Measurements from ENCODE around the gene EXOC6. TPM values are rescaled to one million over a fixed set of nuclear protein-coding genes. Genes with fewer than 3 reads are reported as not detected.

The EXOC6 gene, protein sequence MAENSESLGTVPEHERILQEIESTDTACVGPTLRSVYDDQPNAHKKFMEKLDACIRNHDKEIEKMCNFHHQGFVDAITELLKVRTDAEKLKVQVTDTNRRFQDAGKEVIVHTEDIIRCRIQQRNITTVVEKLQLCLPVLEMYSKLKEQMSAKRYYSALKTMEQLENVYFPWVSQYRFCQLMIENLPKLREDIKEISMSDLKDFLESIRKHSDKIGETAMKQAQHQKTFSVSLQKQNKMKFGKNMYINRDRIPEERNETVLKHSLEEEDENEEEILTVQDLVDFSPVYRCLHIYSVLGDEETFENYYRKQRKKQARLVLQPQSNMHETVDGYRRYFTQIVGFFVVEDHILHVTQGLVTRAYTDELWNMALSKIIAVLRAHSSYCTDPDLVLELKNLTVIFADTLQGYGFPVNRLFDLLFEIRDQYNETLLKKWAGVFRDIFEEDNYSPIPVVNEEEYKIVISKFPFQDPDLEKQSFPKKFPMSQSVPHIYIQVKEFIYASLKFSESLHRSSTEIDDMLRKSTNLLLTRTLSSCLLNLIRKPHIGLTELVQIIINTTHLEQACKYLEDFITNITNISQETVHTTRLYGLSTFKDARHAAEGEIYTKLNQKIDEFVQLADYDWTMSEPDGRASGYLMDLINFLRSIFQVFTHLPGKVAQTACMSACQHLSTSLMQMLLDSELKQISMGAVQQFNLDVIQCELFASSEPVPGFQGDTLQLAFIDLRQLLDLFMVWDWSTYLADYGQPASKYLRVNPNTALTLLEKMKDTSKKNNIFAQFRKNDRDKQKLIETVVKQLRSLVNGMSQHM
- total RNA-seq (ENCODE audit: insufficient read depth, low replicate concordance) = 43.8 TPM

DNA sequence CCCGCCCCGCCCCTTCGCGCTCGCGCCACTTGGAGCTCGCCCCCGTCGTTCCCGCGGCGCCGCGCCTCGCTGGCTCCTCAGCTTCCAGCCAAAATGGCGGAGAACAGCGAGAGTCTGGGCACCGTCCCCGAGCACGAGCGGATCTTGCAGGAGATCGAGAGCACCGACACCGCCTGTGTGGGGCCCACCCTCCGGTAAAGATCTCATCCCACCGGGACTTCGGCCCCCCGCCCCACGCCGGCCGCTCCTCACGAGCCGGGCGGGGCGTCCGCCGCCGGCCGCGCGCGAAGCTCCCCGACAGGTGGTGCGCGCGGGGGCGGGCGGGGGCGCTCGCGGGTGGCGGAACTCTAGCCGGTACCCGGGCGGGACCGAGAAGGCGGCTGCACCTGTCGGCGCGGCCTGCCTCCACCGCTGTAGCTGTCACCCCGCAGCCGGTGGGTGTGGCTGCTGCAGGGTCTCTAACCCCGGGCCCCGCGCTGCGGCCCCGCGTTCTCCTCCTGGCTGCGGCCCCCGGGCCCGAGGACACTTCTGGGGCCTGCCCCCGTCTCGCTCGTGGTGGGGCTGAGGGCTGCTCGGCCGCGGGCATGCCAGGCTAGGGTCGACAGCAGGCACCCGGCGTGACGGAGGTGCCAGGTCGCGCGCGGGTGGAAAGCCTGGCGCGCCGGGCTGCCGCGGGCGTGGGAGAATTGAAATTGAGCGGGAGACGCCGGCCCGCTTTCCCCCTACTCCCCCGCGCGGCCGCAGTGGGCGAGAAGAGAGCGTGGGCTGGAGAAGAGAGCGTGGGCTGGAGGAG is at the start of gene EXOC6:
Gene EXOC6, plus strand, starts transcription at position 80 of the 793 bp plus-strand sequence. Its CDS starts 14 bp downstream, at position 94.
- peak; percentile 82 for DNase-seq (ENCODE audit: low spot score)

DNA sequence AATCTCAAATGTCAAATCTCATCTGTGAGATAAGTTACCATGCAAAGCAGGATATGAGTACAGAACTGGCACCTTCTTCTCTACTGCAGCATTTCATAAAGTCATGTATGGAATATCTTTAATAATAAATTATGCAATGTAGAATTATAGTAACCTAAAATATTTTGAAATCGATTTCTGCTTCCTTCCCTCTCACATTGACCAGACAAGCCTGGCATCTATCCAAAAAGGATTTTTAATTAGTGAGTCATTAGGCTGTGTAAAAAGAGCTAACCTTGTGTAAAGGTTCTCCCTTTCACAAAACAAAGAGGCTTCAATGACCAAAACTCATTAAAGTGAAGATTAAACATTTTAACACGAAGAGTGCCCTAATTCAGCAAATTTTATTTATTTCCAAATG is 48.8 kb upstream of the EXOC6 start:
- DNase-seq (ENCODE audit: low spot score) = no peak

DNA sequence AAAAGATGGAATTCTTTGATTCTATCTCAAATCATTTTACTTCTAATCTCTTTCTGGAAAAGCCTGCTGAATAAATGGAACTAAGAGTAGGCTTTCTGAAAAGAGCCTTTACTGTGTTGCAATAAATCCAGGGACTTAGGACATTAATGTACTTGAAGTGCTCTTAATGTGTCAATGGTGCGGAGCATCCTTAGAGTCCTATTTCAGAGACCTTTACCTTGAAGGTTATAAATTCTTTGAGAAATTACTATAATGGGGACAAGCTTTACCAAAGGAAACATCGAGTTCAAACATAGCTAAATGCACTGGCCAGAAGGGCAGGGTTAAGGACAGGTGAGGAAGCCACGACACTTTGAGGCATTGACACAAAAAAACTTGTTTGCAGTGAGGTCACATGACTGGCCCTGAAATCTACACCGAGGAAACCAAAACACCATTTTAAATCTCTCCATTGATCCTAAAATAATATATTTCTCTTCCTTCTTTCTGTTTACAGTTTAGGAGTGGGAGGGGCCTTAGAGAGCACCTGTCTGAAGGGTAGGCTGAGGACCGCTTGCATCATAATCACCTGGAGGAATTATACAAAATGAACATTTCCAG is 48.1 kb upstream of the EXOC6 start:
- DNase-seq (ENCODE audit: low spot score) = no peak

DNA sequence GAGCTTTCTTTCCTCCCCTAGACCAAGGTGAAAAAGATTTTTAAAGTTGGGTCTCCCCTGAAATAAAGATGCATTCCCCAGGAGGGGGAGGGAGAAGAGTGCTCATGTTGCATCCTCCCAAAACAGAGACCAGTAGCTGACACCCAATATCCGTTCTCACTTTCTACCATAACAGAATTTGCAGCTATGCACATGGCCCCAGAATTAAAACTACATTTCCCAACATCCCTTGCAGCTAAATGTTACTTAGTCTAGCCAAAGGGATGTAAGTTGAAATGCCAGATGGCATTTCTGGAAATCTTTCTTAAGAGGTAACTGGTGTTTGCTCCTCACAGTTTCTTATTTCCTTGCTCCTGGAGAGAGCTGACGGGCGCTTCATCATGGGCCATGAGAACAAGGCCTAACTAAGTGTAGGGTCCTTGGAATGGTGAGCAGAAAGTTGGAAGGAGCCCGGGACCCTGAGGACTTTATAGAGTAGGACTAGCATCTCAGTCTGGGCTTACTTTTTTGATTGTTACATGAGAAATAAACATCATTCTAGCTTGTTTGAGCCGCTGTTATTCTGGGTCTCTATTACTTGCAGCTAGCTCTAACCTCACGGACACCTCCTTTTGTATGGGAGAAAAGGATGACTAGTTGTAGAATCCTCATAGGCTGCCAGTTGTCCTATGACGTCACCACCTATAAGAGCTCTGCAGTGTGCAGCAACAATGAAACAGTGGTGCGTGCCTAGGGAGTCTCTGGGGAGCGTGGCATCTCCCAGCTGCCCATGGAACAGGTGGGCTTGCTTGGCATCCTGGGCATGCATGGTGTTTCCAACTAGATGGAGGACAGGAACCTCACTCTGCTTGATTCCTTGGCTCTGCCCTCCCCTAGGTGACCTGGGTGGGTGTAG is 46.1 kb upstream of the EXOC6 start:
- no peak for DNase-seq (ENCODE audit: low spot score)

DNA sequence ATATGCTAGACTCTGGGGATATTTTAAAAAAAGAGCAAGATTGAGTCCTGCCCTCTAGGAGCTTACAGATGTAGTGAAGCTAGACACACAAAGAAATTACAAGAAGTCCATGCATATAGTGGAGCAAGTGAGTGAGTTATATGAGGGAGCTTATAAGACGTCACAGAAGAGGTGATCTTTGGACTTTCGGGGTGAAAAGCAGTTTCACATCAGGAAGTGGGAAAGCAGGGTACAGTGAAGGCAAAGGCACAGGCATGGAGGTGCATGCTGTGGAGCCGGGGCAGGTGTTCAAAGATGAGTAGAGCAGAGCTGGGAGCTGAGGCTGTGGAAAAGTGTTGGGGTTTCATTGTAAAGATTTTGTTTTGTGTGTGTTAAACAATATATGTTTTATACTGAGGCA is 38.5 kb upstream of the EXOC6 start:
- no peak for DNase-seq (ENCODE audit: low spot score)

DNA sequence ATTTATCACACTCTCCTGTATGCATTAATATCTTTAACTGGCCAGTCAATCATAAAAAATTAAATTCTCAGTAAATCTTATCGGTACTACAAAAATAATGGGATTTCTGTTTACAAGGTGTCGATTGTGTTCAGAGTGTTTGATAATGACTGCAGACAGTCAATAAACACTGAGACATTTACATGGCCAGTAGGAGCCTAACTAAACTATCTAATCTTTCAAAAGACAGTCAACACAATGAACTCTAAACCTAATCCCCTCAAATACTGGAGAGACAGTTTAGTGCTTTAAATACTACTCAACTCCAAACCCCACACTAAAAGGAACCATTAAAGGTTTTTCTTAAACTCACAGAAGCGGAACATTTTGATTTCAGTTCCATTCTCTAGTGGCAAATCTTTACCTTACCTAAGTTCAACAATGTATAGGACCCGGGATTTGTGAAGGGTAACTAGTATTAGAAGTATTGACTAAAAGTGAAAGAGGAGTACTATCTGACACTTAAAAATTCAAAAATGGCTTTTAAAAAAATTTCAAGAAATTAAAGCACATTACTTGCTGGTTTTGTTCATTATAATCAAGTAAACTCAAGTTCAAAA is 37.3 kb upstream of the EXOC6 start:
- no peak for DNase-seq (ENCODE audit: low spot score)

DNA sequence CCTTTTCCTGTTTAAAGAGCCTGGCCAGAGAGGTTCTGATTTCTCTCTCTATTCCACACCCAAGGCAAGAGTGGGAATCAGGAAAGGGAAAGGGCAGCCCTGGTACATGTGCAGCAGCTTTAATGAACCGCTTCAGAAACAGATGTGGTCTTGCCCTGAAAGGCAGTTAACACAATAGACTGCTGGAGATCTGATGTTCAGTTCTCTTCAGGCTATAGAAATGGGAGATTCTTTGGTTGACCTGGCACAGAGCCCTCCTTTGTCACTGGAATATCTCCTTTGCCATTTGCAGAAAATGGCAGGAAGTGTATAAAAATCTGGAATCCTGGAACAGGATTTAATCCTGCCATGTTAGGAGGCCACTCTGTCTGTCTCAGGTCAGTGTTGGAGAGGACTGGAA is 36.3 kb upstream of the EXOC6 start:
- no peak for DNase-seq (ENCODE audit: low spot score)

DNA sequence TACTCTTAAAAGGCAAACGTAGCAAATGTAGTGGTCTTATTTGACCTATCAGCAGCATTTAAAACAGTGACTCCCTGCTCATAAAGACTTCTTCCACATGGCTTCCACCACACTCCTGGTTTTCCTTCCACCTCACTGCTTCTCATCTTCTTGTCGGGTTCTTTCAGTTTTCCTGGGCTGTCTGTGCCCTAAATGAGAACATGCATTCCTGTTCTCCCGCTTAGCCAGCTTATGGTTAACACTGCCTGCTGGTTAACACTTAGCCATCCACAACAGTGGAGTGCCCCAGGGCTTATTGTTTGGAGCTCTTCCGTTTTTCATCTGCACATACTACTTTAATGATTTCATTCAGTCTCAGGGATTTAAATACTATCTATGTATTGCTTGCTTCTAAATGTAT is 34.3 kb upstream of the EXOC6 start:
- no peak for DNase-seq (ENCODE audit: low spot score)

DNA sequence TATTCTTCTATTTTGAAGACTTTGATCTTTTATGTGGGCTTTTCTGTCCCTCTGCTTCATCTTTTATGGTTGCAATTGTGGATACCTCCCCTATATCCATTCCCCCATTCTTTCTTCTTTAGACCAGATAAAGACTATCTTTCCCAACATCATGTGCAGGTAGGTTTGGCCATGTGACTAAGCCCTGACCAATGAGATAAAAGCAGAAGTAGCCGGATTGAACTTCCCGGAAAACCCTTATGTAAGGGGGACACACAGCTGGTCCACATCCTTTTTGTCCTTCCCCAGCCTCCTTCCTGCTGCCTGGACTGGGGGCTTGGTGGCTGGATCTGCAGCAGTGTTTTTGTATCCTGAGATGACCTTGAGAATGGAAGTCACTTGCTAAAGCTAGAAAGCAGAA is 33.5 kb upstream of the EXOC6 start:
- no peak for DNase-seq (ENCODE audit: low spot score)

DNA sequence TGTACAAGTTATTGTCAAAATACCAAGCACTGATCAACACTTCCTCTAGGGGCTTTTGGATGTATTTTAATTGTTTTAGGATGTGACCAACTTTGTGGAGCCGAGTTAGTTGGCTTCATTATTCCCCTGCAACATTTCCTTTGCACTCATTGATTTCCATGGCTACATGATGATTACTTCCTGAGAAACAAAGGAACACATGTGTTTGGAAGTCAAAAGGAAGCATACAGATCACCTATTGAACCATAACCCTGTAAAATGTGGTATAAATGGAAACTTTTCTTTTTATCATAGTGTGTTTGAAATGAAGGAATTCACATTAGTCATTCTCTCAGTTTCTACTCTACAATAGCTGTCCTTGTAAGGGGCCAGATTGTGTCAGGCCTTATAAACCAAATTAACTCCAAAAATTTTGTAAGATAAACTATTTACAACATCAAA is 32.2 kb upstream of the EXOC6 start:
- peak; percentile 31 for DNase-seq (ENCODE audit: low spot score)

DNA sequence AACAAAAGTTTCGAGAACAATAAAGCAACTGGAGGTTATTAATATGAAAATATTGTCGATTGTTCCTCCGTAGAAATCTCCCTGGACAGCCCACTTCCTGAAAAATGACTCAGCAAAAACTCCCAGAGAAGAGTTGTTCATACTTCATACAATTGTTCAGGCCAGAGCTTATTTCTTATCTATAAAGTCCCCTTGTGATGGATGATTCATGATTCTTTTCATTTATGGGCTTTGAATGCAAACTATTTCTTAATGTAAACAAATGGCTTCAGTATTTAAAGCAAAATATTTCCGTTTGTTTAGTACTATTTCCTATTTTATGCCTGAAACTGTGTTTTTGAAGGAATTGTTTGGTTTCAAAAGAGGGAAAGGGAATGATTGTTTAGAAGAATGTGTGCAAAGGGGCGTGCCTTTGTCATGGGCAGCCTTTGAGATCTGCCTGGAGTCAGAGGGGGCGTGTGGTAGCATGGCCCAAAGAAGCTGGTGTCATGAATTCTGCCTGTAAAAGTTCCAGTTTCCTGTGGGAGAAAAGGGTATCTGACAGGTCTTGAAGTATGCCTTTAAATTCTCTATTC is 26.2 kb upstream of the EXOC6 start:
- DNase-seq (ENCODE audit: low spot score) = peak; percentile 72

DNA sequence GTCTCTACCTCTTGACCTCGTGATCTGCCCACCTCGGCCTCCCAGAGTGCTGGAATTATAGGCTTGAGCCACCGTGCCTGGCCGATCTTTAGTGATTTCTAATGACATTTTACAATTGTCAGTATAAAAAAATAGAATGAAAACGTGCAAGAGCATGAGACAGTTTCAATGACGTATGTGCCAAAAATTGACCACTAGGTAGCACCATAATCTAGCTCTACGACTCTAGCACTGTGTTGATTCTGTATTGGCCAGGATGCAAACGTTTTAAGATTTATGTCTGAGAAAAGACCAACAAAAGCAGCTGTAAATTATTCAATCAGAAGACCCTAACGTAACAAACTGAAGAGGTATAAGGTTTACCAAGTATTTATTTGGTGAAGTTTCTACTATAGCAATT is 25.4 kb upstream of the EXOC6 start:
- peak; percentile 24 for DNase-seq (ENCODE audit: low spot score)

DNA sequence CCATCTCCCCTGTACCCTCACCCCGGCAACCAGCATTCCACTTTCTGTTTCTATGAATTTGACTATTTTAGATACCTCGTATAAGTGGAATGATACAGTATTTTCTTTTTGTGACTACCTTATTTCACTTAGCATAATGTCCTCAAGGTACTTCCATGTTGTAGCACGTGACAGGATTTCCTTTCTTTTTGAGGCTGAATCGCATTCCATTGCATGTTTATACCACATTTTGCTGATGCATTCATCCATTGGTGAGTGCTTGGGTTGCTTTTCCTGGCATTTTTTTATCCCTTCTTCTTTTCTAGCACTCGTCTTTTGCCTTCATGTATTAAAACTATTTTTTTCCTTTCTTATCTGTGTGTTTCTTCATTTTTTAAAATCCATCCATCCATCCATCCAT is 22.3 kb upstream of the EXOC6 start:
- no peak for DNase-seq (ENCODE audit: low spot score)

DNA sequence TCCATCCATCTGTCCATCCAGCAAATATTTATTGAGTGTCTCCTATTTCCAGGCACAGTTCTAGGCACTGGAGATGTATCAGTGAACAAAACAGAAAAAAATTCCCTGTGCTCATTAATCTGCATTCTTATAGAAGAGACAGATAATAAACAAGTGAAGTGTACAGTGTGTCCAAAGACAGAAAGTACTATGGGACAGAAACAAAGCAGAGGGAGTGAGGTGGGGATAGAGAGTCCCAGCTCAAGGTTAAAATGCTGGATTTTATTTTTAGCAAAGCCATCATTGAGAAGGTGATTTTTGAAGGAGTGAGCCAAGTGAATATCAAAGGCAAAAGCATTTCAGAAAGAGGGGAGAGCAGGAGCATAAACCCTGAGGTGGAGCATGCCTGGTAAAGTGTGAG is 21.8 kb upstream of the EXOC6 start:
- DNase-seq (ENCODE audit: low spot score) = no peak

DNA sequence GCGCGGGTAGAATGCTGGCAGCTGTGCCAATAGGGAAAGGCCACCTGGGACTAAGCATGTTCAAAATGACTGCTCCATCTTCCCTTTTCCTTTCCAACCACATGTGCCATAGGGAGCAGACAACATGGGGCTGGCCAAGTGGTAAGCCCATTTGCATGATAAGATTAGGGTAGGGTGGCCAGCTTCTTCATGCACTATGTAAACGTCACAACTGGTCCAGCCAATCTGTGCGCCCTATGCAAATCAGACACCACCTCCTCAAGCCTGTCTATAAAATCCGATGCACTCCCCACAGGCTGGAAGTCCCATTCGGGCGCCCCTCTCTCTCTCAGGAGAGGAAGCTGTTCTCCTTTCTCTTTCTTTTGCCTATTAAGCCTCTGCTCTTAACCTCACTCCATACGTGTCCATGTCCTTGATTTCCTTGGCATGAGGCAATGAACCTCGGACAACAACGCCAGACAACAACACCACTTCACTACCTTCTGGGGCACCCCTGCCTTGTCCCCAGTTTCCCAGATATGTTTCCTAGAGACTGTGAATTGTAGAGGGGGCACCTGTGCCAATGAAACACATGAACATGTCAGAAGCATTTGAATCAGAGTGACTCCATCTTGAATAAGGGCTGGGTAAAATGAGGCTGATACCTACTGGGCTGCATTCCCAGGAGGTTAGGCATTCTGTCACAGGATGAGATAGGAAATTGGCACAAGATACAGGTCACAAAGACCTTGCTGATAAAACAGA is 19.1 kb upstream of the EXOC6 start:
- DNase-seq (ENCODE audit: low spot score) = no peak

DNA sequence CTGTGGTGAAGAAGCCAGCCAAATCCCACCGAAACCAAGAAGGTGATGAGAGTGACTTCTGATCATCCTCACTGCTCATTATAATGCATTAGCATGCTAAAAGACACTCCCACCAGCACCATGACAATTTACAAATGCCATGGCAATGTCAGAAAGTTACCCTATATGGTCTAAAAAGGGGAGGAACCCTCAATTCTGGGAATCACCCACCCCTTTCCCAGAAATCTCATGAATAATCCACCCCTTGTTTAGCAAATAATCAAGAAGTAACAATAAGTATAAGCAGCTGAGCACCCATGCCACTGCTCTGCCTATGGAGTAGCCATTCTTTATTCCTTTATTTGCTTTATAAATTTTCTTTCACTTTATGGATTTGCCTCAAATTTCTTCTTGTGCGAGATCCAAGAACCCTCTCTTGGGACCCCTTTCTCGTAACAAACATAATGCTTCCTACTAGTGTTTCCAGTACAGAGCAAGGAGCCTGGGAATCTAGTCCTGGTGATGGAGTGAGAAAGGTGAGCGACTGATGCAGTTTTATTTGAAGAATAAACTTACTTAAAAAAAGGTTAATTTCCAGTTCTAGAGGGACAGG is 18.4 kb upstream of the EXOC6 start:
- DNase-seq (ENCODE audit: low spot score) = no peak

DNA sequence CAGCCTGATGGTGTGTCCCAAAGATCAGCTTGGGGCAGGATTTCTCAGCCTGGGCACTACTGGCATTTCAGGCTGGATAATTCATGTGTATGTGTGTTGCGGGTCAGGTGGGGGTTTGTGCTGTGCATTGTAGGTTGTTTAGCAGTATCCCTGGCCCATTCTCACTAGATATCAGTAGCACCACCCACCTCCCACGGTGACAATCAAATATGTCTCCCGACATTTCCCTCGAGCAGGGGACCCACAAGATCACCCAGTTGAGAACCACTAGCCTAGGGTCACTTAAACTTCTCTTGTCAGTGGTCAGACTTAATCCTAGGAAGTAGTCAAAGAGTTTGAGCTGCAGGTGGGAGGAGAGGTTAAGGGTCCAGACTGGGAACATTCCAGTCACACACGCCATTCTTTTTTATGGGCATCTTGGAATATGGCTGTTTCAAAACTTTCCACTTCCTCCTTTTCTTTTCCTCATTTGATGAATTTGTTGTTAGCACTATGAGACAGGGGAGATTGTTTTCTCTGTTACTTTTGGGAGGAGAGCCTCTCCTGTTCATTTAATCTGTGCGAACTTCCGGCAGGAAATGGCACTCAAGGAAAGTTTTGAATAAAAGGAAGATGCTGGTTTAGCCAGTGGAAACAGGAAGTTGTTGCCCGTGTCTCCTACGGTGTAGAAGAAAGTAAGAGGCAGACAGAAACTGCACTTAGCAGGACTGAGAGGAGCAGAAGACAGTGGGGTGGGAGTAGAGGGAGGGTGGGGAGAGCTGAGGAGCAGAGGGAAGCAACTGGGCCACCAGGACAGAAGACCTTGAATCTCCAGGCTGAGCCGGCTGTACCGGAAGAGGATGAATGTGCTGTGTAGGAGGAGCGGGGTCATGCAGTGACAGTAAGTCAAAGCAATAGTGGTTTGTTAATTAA is 17.6 kb upstream of the EXOC6 start:
- DNase-seq (ENCODE audit: low spot score) = peak; percentile 33

DNA sequence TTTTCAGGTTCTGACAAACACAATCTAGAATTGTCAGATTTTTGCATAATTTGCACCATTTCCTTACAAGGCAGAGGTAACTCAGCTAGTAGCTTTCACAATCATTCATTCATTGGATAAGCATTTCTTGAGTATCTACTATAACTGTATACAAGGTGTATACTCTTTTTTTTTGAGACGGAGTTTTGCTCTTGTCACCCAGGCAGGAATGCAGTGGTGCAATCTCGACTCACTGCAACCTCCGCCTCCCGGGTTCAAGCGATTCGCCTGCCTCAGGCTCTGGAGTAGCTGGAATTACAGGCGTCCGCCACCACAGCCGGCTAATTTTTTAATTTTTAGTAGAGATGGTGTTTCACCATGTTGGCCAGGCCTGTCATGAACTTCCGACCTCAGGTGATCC is 16.2 kb upstream of the EXOC6 start:
- DNase-seq (ENCODE audit: low spot score) = no peak

Measured in umbilical cord (tissue), 2 donors.